ENCODE data around the gene PLA2G3. TPM values are rescaled to one million over a fixed set of nuclear protein-coding genes. Genes with fewer than 3 reads are reported as not detected.

Gene PLA2G3
- total RNA-seq, 1 experiment from 2014 or later: 8.2 TPM

DNA sequence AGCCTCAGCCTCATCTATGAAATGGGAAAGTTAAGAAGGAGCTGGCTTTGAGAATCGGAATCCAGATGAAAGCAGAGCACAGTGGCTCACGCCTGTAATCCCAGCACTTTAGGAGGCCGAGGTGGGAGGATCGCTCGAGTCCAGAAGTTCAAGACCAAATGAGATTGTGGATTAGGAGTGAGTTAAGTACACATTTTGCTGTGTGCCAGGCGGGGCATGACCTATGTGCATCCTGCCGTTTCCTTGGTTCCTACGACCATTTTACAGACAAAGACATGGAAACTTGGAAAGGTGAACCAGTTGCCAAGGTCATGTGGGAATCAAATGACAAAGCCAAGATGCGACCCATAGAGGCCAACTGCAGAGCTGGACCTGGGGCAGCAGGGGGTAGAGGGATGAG, 4.2 kb downstream of the PLA2G3 start:
- no CpG with 5 or more reads among the region's 9 CpGs for WGBS (ENCODE audit: extremely low coverage, insufficient read length, low lambda C conversion rate)
- H3K18ac ChIP-seq (ENCODE audit: insufficient read length, low read depth, low read length): no peak overlapping the region

More for the DNA sequence above, 4.2 kb downstream of the PLA2G3 start:
- Mint-ChIP-seq H3K36me3 (ENCODE audit: insufficient read depth in 1 of 3, low read depth in 3 of 3) (peaks cover 26 to 34% (median 29%) of the 10 kb centered on the region in 3 experiments; a peak in 6 of 7 replicates), H3K4me3 (no peak overlapping the region), H3K9me3 (no peaks in the 10 kb centered on the region), H3K27ac (peak overlapping the region in 1 of 3 experiments; percentile 49; a peak in 1 of 7 replicates), H3K27me3 (ENCODE audit: low read depth) (no peaks in the 10 kb centered on the region), H3K4me1 (peaks cover 14 to 20% of the 10 kb centered on the region in 2 experiments)
- TF ChIP-seq, protein P1, sequence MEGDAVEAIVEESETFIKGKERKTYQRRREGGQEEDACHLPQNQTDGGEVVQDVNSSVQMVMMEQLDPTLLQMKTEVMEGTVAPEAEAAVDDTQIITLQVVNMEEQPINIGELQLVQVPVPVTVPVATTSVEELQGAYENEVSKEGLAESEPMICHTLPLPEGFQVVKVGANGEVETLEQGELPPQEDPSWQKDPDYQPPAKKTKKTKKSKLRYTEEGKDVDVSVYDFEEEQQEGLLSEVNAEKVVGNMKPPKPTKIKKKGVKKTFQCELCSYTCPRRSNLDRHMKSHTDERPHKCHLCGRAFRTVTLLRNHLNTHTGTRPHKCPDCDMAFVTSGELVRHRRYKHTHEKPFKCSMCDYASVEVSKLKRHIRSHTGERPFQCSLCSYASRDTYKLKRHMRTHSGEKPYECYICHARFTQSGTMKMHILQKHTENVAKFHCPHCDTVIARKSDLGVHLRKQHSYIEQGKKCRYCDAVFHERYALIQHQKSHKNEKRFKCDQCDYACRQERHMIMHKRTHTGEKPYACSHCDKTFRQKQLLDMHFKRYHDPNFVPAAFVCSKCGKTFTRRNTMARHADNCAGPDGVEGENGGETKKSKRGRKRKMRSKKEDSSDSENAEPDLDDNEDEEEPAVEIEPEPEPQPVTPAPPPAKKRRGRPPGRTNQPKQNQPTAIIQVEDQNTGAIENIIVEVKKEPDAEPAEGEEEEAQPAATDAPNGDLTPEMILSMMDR (conservative IDR thresholded peaks at IDR 0.05): no peak
- Histone ChIP-seq H2BK120ac (ENCODE audit: low read depth, low read length, poor library complexity, severe bottlenecking) (no peak overlapping the region), H3K9ac (ENCODE audit: extremely low read depth, insufficient read length, low read length) (no peak overlapping the region), H3T11ph (ENCODE audit: low read length) (no peak overlapping the region), H3K27ac (ENCODE audit: insufficient read length, low read depth, low read length) (no peak overlapping the region), H3K4me1 (ENCODE audit: insufficient read depth, low read length) (peaks cover 7% of the 10 kb centered on the region; the same call in 1 of the 2 replicates), H3K79me1 (ENCODE audit: insufficient read depth, low read depth, low read length, poor library complexity, severe bottlenecking) (peaks cover 9% of the 10 kb centered on the region), H2BK15ac (ENCODE audit: low read depth, low read length) (no peak overlapping the region), H3K23ac (ENCODE audit: insufficient read length, low read depth, low read length) (no peak overlapping the region), H4K5ac (ENCODE audit: insufficient read length, low read depth, low read length) (no peak overlapping the region), H4K91ac (ENCODE audit: insufficient read length, low read depth, low read length) (no peak overlapping the region), H3K56ac (ENCODE audit: insufficient read length, low read depth, low read length) (no peak overlapping the region), H3K27me3 (ENCODE audit: insufficient read depth, low read length) (no peaks in the 10 kb centered on the region), H2BK12ac (ENCODE audit: insufficient read length, low read depth, low read length) (no peak overlapping the region), H3K79me2 (ENCODE audit: insufficient read depth, low read length) (peaks cover 10% of the 10 kb centered on the region; the same call in 1 of the 2 replicates), H2AK5ac (ENCODE audit: insufficient read length, low read length) (no peak overlapping the region), H3K4me2 (ENCODE audit: insufficient read depth, insufficient read length, low read length) (no peak overlapping the region), H4K20me1 (ENCODE audit: control insufficient read depth, insufficient read depth, insufficient read length) (no peaks in the 10 kb centered on the region), H3K23me2 (ENCODE audit: insufficient read length, low read depth, low read length, poor library complexity, severe bottlenecking) (peaks cover 11% of the 10 kb centered on the region), H2BK20ac (ENCODE audit: low read depth, low read length, poor library complexity, severe bottlenecking) (no peak overlapping the region), H3K4ac (ENCODE audit: low read depth, low read length) (no peak overlapping the region), H3K9me3 (ENCODE audit: control insufficient read depth, low read depth, low read length) (no peaks in the 10 kb centered on the region), H2AFZ (ENCODE audit: low read length) (no peak overlapping the region), H4K8ac (replicated peaks; ENCODE audit: insufficient read length, low read depth, low read length) (no peak overlapping the region), H2BK5ac (ENCODE audit: insufficient read length, low read length) (no peak overlapping the region), H3K14ac (ENCODE audit: insufficient read depth, low read length) (no peak overlapping the region)
- DNase-seq: no peak
